ENCODE results near the gene PCIF1.

DNA sequence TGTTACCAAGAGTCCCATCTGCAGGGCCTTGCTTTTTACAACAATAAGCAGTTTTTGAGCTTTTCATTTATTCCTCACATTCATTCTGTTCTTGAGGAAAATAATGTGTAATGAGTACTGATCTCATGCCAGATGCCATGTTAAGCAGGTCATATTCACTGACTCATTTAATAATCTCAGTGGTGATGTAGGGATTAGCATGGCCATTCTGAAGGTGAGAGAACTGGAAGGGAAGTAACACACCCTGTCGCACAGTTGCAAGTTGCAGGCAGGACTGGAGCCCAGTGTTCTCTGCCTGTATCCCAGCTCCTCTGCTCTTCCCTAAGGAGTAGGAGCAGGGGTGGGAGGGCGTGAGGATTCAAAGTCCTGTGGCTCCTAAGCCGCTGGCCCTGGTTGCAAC, 5.6 kb downstream of the PCIF1 start:
- TF ChIP-seq, protein P1, sequence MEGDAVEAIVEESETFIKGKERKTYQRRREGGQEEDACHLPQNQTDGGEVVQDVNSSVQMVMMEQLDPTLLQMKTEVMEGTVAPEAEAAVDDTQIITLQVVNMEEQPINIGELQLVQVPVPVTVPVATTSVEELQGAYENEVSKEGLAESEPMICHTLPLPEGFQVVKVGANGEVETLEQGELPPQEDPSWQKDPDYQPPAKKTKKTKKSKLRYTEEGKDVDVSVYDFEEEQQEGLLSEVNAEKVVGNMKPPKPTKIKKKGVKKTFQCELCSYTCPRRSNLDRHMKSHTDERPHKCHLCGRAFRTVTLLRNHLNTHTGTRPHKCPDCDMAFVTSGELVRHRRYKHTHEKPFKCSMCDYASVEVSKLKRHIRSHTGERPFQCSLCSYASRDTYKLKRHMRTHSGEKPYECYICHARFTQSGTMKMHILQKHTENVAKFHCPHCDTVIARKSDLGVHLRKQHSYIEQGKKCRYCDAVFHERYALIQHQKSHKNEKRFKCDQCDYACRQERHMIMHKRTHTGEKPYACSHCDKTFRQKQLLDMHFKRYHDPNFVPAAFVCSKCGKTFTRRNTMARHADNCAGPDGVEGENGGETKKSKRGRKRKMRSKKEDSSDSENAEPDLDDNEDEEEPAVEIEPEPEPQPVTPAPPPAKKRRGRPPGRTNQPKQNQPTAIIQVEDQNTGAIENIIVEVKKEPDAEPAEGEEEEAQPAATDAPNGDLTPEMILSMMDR (conservative IDR thresholded peaks at IDR 0.05; ENCODE audit: low read depth, low read length), result no peak
- no peak for TF ChIP-seq EZH2phosphoT487 (IDR thresholded peaks at IDR 0.05; ENCODE audit: borderline replicate concordance, low read length)

Data from PC-3 (cell line).